Neural progenitor cell (in vitro differentiated cells): ENCODE results near the gene GTPBP6. TPM values are rescaled to one million over a fixed set of nuclear protein-coding genes. Genes with fewer than 3 reads are reported as not detected.

ENCODE experiments used
- DNase-seq: peaks from one replicate; pipeline ENCODE4 v3.0.0-alpha.2; 2016; ENCODE audit warnings: low spot score
- H2AFZ ChIP-seq: fragments of 200-600 bp; sonication (generic); replicated peaks from 2 replicates; pipeline ENCODE4 v1.6.1; 2016; ENCODE audit warnings: antibody characterized with exemption
- H3F3A ChIP-seq: fragments of 200-600 bp; sonication (generic); 2 replicates; pipeline ENCODE4 v1.6.1; 2016; ENCODE audit warnings: antibody characterized with exemption, low read depth
- H3K27ac ChIP-seq: fragments of 200-600 bp; sonication (generic); 2 replicates; pipeline ENCODE4 v1.5.1; 2016; ENCODE audit warnings: mild to moderate bottlenecking
- H3K27me3 ChIP-seq: fragments of 200-600 bp; sonication (generic); 2 replicates; pipeline ENCODE4 v1.6.1; 2016; ENCODE audit warnings: mild to moderate bottlenecking, moderate library complexity
- H3K36me3 ChIP-seq: fragments of 200-600 bp; sonication (generic); 2 replicates; pipeline ENCODE4 v1.5.1; 2016
- H3K4me1 ChIP-seq: fragments of 200-600 bp; sonication (generic); 2 replicates; pipeline ENCODE4 v1.6.1; 2016; ENCODE audit warnings: mixed run types
- H3K4me2 ChIP-seq: fragments of 200-600 bp; sonication (generic); 2 replicates; pipeline ENCODE4 v1.6.1; 2016
- H3K4me3 ChIP-seq: fragments of 200-600 bp; sonication (generic); 2 replicates; pipeline ENCODE4 v1.5.1; 2016
- H3K79me2 ChIP-seq: fragments of 200-600 bp; sonication (generic); 2 replicates; pipeline ENCODE4 v1.6.1; 2016; ENCODE audit warnings: low read depth
- H3K9ac ChIP-seq: fragments of 200-600 bp; sonication (generic); 2 replicates; pipeline ENCODE4 v1.6.1; 2016
- H3K9me3 ChIP-seq: fragments of 200-600 bp; sonication (generic); 2 replicates; pipeline ENCODE4 v1.5.1; 2016; ENCODE audit warnings: low read depth
- H4K20me1 ChIP-seq: fragments of 200-600 bp; sonication (generic); 2 replicates; pipeline ENCODE4 v1.6.1; 2016; ENCODE audit warnings: low read depth
- H3K27ac Mint-ChIP-seq: 3 replicates; pipeline ENCODE4 v1.8.0; 2021; ENCODE audit warnings: mixed read lengths
- H3K27me3 Mint-ChIP-seq: 2 replicates; pipeline ENCODE4 v1.8.0; 2022; ENCODE audit warnings: low read depth, mild to moderate bottlenecking, inconsistent platforms, moderate library complexity, mixed read lengths; ENCODE audit not compliant: insufficient read depth
- H3K36me3 Mint-ChIP-seq: 3 replicates; pipeline ENCODE4 v1.8.0; 2021; ENCODE audit warnings: mixed read lengths
- H3K4me1 Mint-ChIP-seq: 3 replicates; pipeline ENCODE4 v1.8.0; 2021; ENCODE audit warnings: mixed read lengths
- H3K4me3 Mint-ChIP-seq: 3 replicates; pipeline ENCODE4 v1.8.0; 2021; ENCODE audit warnings: mild to moderate bottlenecking, moderate library complexity, mixed read lengths
- H3K9me3 Mint-ChIP-seq: 3 replicates; pipeline ENCODE4 v1.8.0; 2020; ENCODE audit warnings: mixed read lengths
- EZH2 ChIP-seq: fragments of 200-600 bp; sonication (generic); IDR thresholded peaks from 2 replicates; pipeline ENCODE4 v1.6.1; 2017; ENCODE audit warnings: antibody characterized with exemption, mild to moderate bottlenecking, moderate library complexity
- EZH2phosphoT487 ChIP-seq: fragments of 200-600 bp; sonication (generic); IDR thresholded peaks from 2 replicates; pipeline ENCODE4 v1.6.1; 2017; ENCODE audit warnings: antibody characterized with exemption
- total RNA-seq: library from RNA; depleted of rRNA; stranded (reverse); fragments of >200 nt; gene quantifications from 2 replicates; pipeline ENCODE4 v1.2.3, GENCODE V29; 2015; ENCODE audit warnings: low replicate concordance
- TF ChIP-seq, protein P1 (sequence below): fragments of 200-600 bp; sonication (generic); IDR thresholded peaks from 2 replicates; pipeline ENCODE4 v1.5.1; 2017; ENCODE audit warnings: antibody characterized with exemption, mild to moderate bottlenecking

The GTPBP6 gene
- total RNA-seq, 1 donor from 2014 or later: 16.6 TPM

DNA sequence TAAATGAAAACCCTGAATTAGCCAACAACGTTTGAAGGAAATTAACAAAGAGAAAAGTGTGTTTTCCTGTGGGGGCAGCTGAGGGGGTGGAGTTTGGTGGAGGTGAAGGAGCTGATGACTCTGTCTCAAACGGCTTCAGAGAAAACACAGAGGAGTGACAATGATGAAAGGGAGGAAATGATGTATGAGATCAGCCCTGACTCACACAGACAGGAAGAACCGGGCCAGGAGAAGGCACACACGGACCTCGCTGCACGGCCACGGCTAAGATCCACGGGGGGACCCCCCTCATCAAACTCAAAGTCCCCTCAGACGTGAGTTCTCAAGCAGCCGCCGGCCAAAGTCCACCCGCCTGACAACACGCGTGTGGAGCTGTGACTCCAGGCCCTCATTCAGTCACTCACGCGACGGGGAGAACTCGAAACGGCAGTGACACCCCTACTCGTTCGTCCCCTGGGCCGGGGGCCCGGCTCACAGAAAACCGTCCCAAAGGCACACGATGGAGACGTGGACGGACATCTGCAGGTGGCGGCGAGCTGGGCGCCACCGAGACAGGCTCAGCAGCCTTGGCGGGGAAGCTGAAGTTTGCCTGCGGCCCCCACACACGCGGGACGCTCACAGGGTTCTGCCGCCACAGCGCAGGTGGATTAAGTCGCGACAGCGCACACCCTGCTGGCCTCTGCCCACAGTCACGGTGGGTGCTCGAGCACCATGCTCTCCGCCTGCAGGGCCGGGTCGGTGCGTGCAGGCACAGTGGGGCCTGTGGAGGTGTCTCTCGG is 39.3 kb upstream of the GTPBP6 start:
- Histone ChIP-seq H3K36me3 (peaks cover 9% of the 10 kb centered on the region), H3K4me1 (no peaks in the 10 kb centered on the region), H3F3A (no peaks in the 10 kb centered on the region), H3K27ac (no peak overlapping the region), H3K4me3 (no peak overlapping the region), H2AFZ (no peak overlapping the region), H4K20me1 (peaks cover 10% of the 10 kb centered on the region), H3K27me3 (no peaks in the 10 kb centered on the region), H3K9ac (no peak overlapping the region), H3K79me2 (peaks cover 35% of the 10 kb centered on the region), H3K4me2 (no peak overlapping the region), H3K9me3 (no peaks in the 10 kb centered on the region)
- peaks cover 30% of the 10 kb centered on the region for H3K9me3 Mint-ChIP-seq
- TF ChIP-seq EZH2phosphoT487 (no peak), EZH2 (no peak)
- TF ChIP-seq, protein P1, sequence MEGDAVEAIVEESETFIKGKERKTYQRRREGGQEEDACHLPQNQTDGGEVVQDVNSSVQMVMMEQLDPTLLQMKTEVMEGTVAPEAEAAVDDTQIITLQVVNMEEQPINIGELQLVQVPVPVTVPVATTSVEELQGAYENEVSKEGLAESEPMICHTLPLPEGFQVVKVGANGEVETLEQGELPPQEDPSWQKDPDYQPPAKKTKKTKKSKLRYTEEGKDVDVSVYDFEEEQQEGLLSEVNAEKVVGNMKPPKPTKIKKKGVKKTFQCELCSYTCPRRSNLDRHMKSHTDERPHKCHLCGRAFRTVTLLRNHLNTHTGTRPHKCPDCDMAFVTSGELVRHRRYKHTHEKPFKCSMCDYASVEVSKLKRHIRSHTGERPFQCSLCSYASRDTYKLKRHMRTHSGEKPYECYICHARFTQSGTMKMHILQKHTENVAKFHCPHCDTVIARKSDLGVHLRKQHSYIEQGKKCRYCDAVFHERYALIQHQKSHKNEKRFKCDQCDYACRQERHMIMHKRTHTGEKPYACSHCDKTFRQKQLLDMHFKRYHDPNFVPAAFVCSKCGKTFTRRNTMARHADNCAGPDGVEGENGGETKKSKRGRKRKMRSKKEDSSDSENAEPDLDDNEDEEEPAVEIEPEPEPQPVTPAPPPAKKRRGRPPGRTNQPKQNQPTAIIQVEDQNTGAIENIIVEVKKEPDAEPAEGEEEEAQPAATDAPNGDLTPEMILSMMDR: no peak
- no peak overlapping the region for H3K27ac Mint-ChIP-seq
- peaks cover 14% of the 10 kb centered on the region for H3K4me1 Mint-ChIP-seq
- no peak overlapping the region for H3K4me3 Mint-ChIP-seq
- peaks cover 12% of the 10 kb centered on the region for H3K27me3 Mint-ChIP-seq
- H3K36me3 Mint-ChIP-seq: peaks cover 63% of the 10 kb centered on the region
- no peak for DNase-seq

DNA sequence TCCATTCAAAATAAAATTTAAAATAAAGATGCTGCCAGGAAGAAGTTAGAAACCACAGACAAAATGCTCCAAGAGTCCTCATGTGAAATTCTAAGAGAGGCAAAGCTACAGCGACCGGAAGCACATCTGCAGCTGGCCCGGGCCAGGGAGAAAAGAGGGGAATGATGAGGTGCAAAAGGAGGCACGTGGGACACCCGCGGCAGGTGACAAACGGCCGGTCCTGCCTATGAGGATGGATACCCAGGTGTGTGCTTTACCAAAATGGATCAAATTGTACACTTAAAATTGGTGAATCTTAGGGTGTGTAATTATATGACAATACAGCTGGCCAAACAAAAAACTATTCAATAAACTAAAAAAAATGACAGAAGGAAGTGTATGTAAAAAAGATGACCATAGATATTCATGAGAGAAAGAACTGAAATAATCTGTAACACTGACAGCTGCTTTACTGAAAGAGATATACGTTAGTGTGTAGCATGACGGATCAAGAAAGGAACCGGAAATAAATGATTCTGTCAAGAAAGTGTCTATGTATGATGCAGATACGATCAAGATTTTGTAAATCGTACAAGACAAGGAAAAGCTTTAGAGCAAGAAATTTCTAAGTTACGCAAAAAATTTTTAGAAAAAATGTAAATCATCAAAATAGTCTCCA is 38.6 kb upstream of the GTPBP6 start:
- H3K36me3 Mint-ChIP-seq: peaks cover 64% of the 10 kb centered on the region
- H3K27me3 Mint-ChIP-seq: peaks cover 8% of the 10 kb centered on the region
- Histone ChIP-seq H3K27me3 (no peaks in the 10 kb centered on the region), H3K9ac (no peak overlapping the region), H2AFZ (no peak overlapping the region), H3K4me2 (no peak overlapping the region), H4K20me1 (peaks cover 10% of the 10 kb centered on the region), H3K9me3 (no peaks in the 10 kb centered on the region), H3K4me3 (no peak overlapping the region), H3K79me2 (peaks cover 35% of the 10 kb centered on the region), H3K4me1 (no peaks in the 10 kb centered on the region), H3K27ac (no peak overlapping the region), H3F3A (no peaks in the 10 kb centered on the region), H3K36me3 (peaks cover 9% of the 10 kb centered on the region)
- H3K27ac Mint-ChIP-seq: no peak overlapping the region
- H3K4me1 Mint-ChIP-seq: peaks cover 14% of the 10 kb centered on the region
- TF ChIP-seq EZH2: no peak
- TF ChIP-seq, protein P1: no peak
- TF ChIP-seq EZH2phosphoT487: no peak
- no peak overlapping the region for H3K4me3 Mint-ChIP-seq
- DNase-seq: no peak
- peaks cover 24% of the 10 kb centered on the region for H3K9me3 Mint-ChIP-seq

DNA sequence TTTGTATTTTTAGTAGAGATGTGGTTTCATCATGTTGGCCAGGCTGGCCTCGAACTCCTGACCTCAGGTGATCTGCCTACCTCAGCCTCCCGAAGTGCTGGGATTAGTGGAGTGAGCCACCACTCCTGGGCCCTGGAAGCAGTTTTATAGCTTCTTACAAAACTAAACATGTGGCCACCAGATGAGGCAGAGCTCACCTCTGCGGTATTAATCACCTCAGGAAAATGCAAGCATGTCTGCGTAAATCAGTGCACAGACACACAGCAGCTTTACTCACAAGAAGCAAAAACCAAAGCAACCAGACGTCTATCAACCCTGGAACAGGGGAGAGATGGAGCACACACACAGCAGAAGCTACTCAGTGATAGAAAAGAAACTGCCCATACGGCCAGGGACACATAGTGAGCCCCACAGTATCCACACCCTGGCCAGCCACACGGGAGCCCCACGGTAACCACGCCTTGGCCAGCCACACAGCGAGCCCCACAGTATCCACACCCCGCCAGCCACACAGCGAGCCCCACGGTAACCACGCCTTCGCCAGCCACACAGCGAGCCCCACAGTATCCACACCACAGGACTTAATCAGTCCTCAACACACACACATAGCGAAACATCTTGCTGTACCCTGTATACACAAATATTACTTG is 37.9 kb upstream of the GTPBP6 start:
- TF ChIP-seq EZH2 (no peak), EZH2phosphoT487 (no peak)
- TF ChIP-seq, protein P1: no peak

More for the DNA sequence above, 37.9 kb upstream of the GTPBP6 start:
- Histone ChIP-seq H3K4me3 (no peak overlapping the region), H3K4me1 (no peaks in the 10 kb centered on the region), H3F3A (no peaks in the 10 kb centered on the region), H3K27me3 (no peaks in the 10 kb centered on the region), H2AFZ (no peak overlapping the region), H3K4me2 (no peak overlapping the region), H4K20me1 (peaks cover 12% of the 10 kb centered on the region), H3K36me3 (peaks cover 9% of the 10 kb centered on the region), H3K9ac (no peak overlapping the region), H3K9me3 (no peaks in the 10 kb centered on the region), H3K79me2 (peaks cover 35% of the 10 kb centered on the region), H3K27ac (no peak overlapping the region)
- Mint-ChIP-seq H3K27ac (no peak overlapping the region), H3K9me3 (peaks cover 17% of the 10 kb centered on the region), H3K27me3 (peaks cover 7% of the 10 kb centered on the region), H3K4me1 (peaks cover 14% of the 10 kb centered on the region), H3K4me3 (no peak overlapping the region), H3K36me3 (peaks cover 58% of the 10 kb centered on the region)
- DNase-seq: no peak
